OCI-LY7 (cell line): Measurements from ENCODE around the gene PHF10. TPM values are rescaled to one million over a fixed set of nuclear protein-coding genes. Genes with fewer than 3 reads are reported as not detected.

Experiments
- BruUV-seq: library from RNA; stranded (reverse); fragments of 400-500 nt; replicated peaks from 2 replicates; lab custom pipeline; 2021; lab: Mats Ljungman, UMichigan
- CTCF ChIA-PET: fragments of 300-600 bp; sonication (Branson Sonifier 250); formaldehyde crosslinking; loops from one replicate; lab custom pipeline; 2022; ENCODE audit warnings: antibody characterized with exemption; ENCODE audit not compliant: unreplicated experiment; lab: Charles Lee
- POLR2A ChIA-PET: fragments of 300-600 bp; sonication (Branson Sonifier 250); formaldehyde crosslinking; loops from one replicate; lab custom pipeline; 2022; ENCODE audit warnings: antibody characterized with exemption; lab: Charles Lee
- DNase-seq: peaks from one replicate; pipeline ENCODE4 v3.0.0-alpha.2; 2015; ENCODE audit warnings: low spot score
- H2AFZ ChIP-seq: fragments of 200-600 bp; sonication (generic), shearing (Covaris generic); 2 replicates; pipeline ENCODE4 v1.6.1; 2014; ENCODE audit warnings: mild to moderate bottlenecking, antibody characterized with exemption, low read length, moderate library complexity
- H3K27ac ChIP-seq: fragments of 200-600 bp; sonication (generic); 2 replicates; pipeline ENCODE4 v1.5.1; 2014; ENCODE audit warnings: mixed run types, low read depth, mild to moderate bottlenecking, moderate library complexity, low read length, inconsistent platforms; ENCODE audit not compliant: poor library complexity, severe bottlenecking
- H3K36me3 ChIP-seq: fragments of 200-600 bp; sonication (generic); 2 replicates; pipeline ENCODE4 v1.6.1; 2014; ENCODE audit warnings: mild to moderate bottlenecking, antibody characterized with exemption, low read length, moderate library complexity, mixed read lengths; ENCODE audit not compliant: insufficient read depth
- H3K4me1 ChIP-seq: fragments of 200-600 bp; sonication (generic); 2 replicates; pipeline ENCODE4 v1.5.1; 2014; ENCODE audit warnings: mild to moderate bottlenecking, low read length; ENCODE audit not compliant: insufficient read depth, poor library complexity, severe bottlenecking
- H3K4me2 ChIP-seq: fragments of 200-600 bp; sonication (generic); 2 replicates; pipeline ENCODE4 v1.6.1; 2014; ENCODE audit warnings: mild to moderate bottlenecking, low read length
- H3K4me3 ChIP-seq: fragments of 200-600 bp; sonication (generic); 2 replicates; pipeline ENCODE4 v1.5.1; 2014; ENCODE audit warnings: mild to moderate bottlenecking, low read depth, low read length; ENCODE audit not compliant: poor library complexity, severe bottlenecking
- H3K79me2 ChIP-seq: fragments of 200-600 bp; sonication (generic); 2 replicates; pipeline ENCODE4 v1.6.1; 2016; ENCODE audit warnings: low read depth, mild to moderate bottlenecking, low read length, moderate library complexity, mixed read lengths; ENCODE audit not compliant: insufficient read depth
- H3K9me2 ChIP-seq: fragments of 200-600 bp; sonication (generic); 2 replicates; pipeline ENCODE4 v1.6.1; 2016; ENCODE audit warnings: mild to moderate bottlenecking, low read length, mixed read lengths; ENCODE audit not compliant: insufficient read depth
- H3K9me3 ChIP-seq: fragments of 200-600 bp; sonication (generic); 2 replicates; pipeline ENCODE4 v1.6.1; 2014; ENCODE audit warnings: mild to moderate bottlenecking, mixed run types, low read length, mixed read lengths
- H4K20me1 ChIP-seq: fragments of 200-600 bp; sonication (generic); 2 replicates; pipeline ENCODE4 v1.6.1; 2014; ENCODE audit warnings: mild to moderate bottlenecking, antibody characterized with exemption, low read length, moderate library complexity, mixed read lengths; ENCODE audit not compliant: insufficient read depth
- EZH2phosphoT487 ChIP-seq: fragments of 200-600 bp; sonication (generic); IDR thresholded peaks from 2 replicates; pipeline ENCODE4 v1.6.1; 2018; ENCODE audit warnings: low read depth, borderline replicate concordance, mild to moderate bottlenecking, mixed run types, antibody characterized with exemption, low read length, moderate library complexity, mixed read lengths
- intact Hi-C: fragments of 100-400 bp; cut with micrococcal nuclease; formaldehyde crosslinking; loops from one replicate; pipeline ENCODE4 v1.10.0; 2022; ENCODE audit not compliant: unreplicated experiment
- total RNA-seq, 2 experiments: library from RNA; depleted of rRNA in 1 of 2; stranded (reverse); fragments of >200 nt in 1 of 2; shearing (Covaris generic) in 1 of 2; gene quantifications; 2 replicates each; pipeline ENCODE4 v1.2.3, GENCODE V29; 2014 to 2022
- TF ChIP-seq, protein P1 (sequence below): fragments of 200-600 bp; sonication (generic); conservative IDR thresholded peaks from 2 replicates; pipeline ENCODE4 v1.5.1; 2014; ENCODE audit warnings: mild to moderate bottlenecking, antibody characterized with exemption, low read length, moderate library complexity, mixed read lengths

The PHF10 gene
- total RNA-seq, 2 experiments from 2014 or later = 42.5 to 74.1 TPM

DNA sequence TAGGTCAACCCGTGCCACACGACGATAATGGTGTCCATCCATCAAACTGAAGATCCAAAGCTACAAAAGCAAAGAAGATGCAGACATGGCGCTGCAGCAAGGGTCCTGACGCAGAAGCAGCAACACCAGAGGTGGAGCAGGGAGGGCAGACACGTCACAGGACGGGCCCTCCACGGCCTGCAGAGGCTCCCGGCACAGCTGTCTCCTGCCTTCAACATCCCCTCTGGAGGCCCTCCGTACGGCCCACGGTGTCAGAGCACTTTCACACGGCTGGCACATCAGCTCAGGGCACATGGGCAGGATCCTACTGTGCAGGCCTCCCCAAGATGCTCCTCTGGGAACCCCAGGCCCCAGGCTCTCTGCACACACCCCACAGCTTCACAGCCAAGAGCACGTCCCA lies 60.1 kb downstream of the PHF10 start:
- no TSS peak for BruUV-seq
- POLR2A ChIA-PET = no interaction called here

DNA sequence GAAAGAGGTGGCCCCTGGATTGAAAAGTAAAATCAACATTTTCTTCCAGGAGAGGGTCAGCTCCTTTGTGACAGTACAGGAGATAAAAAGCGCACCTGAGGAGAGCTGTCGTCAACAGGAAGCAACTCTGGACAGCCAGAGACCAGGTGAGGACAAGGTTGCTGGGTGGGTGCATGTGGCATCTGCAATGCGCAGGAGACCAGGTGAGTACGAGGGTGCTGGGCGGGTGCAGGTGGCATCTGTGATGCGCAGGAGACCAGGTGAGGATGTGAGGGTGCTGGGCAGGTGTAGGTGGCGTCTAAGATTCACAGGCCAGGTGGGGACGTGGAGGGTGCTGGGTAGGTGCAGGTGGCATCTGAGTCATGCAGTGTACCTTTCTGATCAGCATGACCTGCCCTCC lies 60.8 kb downstream of the PHF10 start:
- Histone ChIP-seq H3K79me2 (no peaks in the 10 kb centered on the region), H3K27ac (no peak overlapping the region), H3K4me1 (no peaks in the 10 kb centered on the region), H3K9me3 (no peaks in the 10 kb centered on the region), H3K9me2 (no peaks in the 10 kb centered on the region), H3K4me3 (no peak overlapping the region), H3K4me2 (no peak overlapping the region), H3K36me3 (peaks cover 77% of the 10 kb centered on the region), H2AFZ (no peak overlapping the region), H4K20me1 (no peaks in the 10 kb centered on the region)
- no peak for TF ChIP-seq EZH2phosphoT487
- TF ChIP-seq, protein P1, sequence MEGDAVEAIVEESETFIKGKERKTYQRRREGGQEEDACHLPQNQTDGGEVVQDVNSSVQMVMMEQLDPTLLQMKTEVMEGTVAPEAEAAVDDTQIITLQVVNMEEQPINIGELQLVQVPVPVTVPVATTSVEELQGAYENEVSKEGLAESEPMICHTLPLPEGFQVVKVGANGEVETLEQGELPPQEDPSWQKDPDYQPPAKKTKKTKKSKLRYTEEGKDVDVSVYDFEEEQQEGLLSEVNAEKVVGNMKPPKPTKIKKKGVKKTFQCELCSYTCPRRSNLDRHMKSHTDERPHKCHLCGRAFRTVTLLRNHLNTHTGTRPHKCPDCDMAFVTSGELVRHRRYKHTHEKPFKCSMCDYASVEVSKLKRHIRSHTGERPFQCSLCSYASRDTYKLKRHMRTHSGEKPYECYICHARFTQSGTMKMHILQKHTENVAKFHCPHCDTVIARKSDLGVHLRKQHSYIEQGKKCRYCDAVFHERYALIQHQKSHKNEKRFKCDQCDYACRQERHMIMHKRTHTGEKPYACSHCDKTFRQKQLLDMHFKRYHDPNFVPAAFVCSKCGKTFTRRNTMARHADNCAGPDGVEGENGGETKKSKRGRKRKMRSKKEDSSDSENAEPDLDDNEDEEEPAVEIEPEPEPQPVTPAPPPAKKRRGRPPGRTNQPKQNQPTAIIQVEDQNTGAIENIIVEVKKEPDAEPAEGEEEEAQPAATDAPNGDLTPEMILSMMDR = no peak
- BruUV-seq = no TSS peak
- POLR2A ChIA-PET = no interaction called here
- intact Hi-C loops = no loop called here
- no peak for DNase-seq
- CTCF ChIA-PET = no interaction called here

More for the DNA sequence above, 60.1 kb downstream of the PHF10 start:
- peaks cover 78% of the 10 kb centered on the region for H3K36me3 ChIP-seq
- H3K27ac ChIP-seq = no peak overlapping the region
- no peaks in the 10 kb centered on the region for H3K9me2 ChIP-seq
- no peak overlapping the region for H2AFZ ChIP-seq
- intact Hi-C loops = no loop called here
- H3K9me3 ChIP-seq = no peaks in the 10 kb centered on the region
- no peak overlapping the region for H3K4me2 ChIP-seq
- TF ChIP-seq, protein P1 = no peak
- no peak for TF ChIP-seq EZH2phosphoT487
- no peaks in the 10 kb centered on the region for H3K4me1 ChIP-seq
- no peaks in the 10 kb centered on the region for H4K20me1 ChIP-seq
- no peaks in the 10 kb centered on the region for H3K79me2 ChIP-seq
- CTCF ChIA-PET = no interaction called here
- no peak overlapping the region for H3K4me3 ChIP-seq
- no peak for DNase-seq

DNA sequence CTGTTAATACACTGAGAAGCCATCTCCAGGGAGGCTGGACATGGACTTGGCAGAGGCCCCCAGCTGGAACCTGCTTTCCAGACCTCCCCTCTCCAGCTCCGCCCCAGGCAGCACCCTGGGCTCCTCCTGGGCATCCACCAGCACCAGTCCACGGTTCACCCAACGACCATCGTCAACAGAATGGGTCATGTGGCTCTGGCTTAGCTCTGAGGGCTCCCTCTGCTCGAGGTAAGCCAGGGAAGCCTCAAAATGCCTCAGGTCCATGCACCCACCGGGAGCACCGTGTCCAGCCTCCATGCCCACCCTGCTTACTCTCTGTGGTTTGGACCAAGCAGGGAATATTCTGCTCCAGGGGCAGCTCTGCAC lies 62.9 kb downstream of the PHF10 start:
- intact Hi-C loops = no loop called here

More for the DNA sequence above, 62.9 kb downstream of the PHF10 start:
- H4K20me1 ChIP-seq = no peaks in the 10 kb centered on the region
- no TSS peak for BruUV-seq
- no peaks in the 10 kb centered on the region for H3K4me1 ChIP-seq
- H3K36me3 ChIP-seq = peaks cover 78% of the 10 kb centered on the region
- no peaks in the 10 kb centered on the region for H3K79me2 ChIP-seq
- DNase-seq = no peak
- no peak overlapping the region for H3K4me3 ChIP-seq
- TF ChIP-seq, protein P1 = no peak
- TF ChIP-seq EZH2phosphoT487 = no peak
- H3K9me2 ChIP-seq = no peaks in the 10 kb centered on the region
- ChIA-PET CTCF (interaction anchor here (0.6 kb wide), 3 partner anchors 31 to 78 kb away, joined by 3 to 5 read pairs (median 3); no protein-coding TSS in a partner anchor), POLR2A (no interaction called here)
- no peaks in the 10 kb centered on the region for H3K9me3 ChIP-seq
- H3K4me2 ChIP-seq = no peak overlapping the region
- H3K27ac ChIP-seq = no peak overlapping the region
- H2AFZ ChIP-seq = no peak overlapping the region
